Neutrophil (primary cell): Measurements from ENCODE around the gene RPL7A.

Source experiments
- H3K27ac ChIP-seq: fragments of 200-600 bp; sonication (generic); 2 replicates; pipeline ENCODE4 v1.5.1; 2016; ENCODE audit warnings: mild to moderate bottlenecking, moderate library complexity
- H3K27me3 ChIP-seq: fragments of 200-600 bp; sonication (generic); 2 replicates; pipeline ENCODE4 v1.6.0; 2016; ENCODE audit warnings: mild to moderate bottlenecking
- H3K36me3 ChIP-seq: fragments of 200-600 bp; sonication (generic); 2 replicates; pipeline ENCODE4 v1.5.1; 2017
- H3K4me1 ChIP-seq, 2 experiments: fragments of 200-600 bp in 1 of 2; sonication (generic) in 1 of 2; 1 replicate in 1 of 2; 2 replicates in 1 of 2; pipeline versions ENCODE4 v1.5.1 to v1.6.1; 2013 to 2016; ENCODE audit warnings: low read depth in 1 of 2, low read length in 1 of 2, mild to moderate bottlenecking in 1 of 2, moderate library complexity in 1 of 2; ENCODE audit not compliant: control insufficient read depth in 1 of 2, insufficient read depth in 1 of 2
- H3K4me3 ChIP-seq, 2 experiments: fragments of 200-600 bp in 1 of 2; sonication (generic) in 1 of 2; 1 replicate in 1 of 2; 2 replicates in 1 of 2; pipeline ENCODE4 v1.5.1; 2013 to 2016; ENCODE audit warnings: low read depth in 1 of 2, low read length in 1 of 2, mild to moderate bottlenecking in 1 of 2, moderate library complexity in 1 of 2
- H3K9me3 ChIP-seq: fragments of 200-600 bp; sonication (generic); 2 replicates; pipeline ENCODE4 v1.5.1; 2016
- TF ChIP-seq, protein P1 (sequence below): fragments of 200-600 bp; sonication (generic); IDR thresholded peaks from 2 replicates; pipeline ENCODE4 v1.5.1; 2016; ENCODE audit warnings: antibody characterized with exemption

The RPL7A gene

DNA sequence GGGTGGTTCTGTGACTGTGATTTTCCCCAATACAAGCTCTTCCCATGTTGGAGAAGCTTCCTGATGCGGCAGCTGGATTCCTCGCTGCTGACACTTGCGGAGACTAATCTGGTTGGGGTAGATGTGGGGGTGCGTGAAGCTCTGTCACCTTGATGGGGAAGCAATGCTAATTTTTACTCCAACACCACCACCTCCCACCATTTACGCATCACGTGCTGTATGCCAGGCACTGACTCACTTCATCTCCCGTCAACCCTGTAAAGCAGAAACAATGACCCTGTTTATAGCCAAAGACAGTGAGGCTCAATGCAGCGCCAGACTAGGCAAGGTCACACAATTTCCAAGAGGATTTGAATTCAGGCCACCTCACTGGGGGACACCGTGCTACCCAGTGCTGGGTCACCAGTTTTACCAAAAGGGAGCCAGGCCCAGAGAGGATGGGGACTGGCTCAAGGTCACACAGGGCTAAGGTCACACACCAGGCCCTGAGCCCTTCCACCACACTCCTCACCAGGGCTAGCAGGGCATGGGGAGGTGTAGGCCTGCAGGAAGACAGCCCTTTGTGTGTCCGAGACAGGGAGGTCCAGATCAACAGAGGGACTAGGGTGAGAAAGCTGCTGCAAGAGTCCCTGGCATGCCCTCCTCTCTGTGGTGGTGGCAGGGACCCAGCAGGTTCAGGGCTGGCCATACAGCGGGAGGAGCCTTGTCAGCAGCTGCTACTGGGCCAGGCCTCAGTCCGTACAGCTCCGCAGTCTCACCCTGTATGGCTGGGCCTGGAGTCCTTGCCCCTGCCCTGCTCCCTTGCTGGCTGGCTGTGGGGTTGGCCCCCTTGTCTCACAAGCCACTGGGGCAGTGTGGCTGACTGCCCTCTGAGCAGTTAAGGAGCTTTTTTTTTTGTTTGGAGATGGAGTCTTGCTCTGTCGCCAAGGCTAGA, 31.4 kb downstream of the RPL7A start:
- H3K4me1 ChIP-seq, result peaks cover 25 to 31% of the 10 kb centered on the region in 2 experiments
- H3K27me3 ChIP-seq, result no peaks in the 10 kb centered on the region
- H3K4me3 ChIP-seq, result no peak overlapping the region
- TF ChIP-seq, protein P1, sequence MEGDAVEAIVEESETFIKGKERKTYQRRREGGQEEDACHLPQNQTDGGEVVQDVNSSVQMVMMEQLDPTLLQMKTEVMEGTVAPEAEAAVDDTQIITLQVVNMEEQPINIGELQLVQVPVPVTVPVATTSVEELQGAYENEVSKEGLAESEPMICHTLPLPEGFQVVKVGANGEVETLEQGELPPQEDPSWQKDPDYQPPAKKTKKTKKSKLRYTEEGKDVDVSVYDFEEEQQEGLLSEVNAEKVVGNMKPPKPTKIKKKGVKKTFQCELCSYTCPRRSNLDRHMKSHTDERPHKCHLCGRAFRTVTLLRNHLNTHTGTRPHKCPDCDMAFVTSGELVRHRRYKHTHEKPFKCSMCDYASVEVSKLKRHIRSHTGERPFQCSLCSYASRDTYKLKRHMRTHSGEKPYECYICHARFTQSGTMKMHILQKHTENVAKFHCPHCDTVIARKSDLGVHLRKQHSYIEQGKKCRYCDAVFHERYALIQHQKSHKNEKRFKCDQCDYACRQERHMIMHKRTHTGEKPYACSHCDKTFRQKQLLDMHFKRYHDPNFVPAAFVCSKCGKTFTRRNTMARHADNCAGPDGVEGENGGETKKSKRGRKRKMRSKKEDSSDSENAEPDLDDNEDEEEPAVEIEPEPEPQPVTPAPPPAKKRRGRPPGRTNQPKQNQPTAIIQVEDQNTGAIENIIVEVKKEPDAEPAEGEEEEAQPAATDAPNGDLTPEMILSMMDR, result no peak
- H3K27ac ChIP-seq, result no peak overlapping the region
- no peaks in the 10 kb centered on the region for H3K36me3 ChIP-seq
- H3K9me3 ChIP-seq, result no peaks in the 10 kb centered on the region

- H3K27me3 ChIP-seq, result no peaks in the 10 kb centered on the region
- TF ChIP-seq, protein P1, result no peak
- peaks cover 15 to 20% of the 10 kb centered on the region in 2 experiments for H3K4me1 ChIP-seq
- H3K27ac ChIP-seq, result no peak overlapping the region
- no peaks in the 10 kb centered on the region for H3K9me3 ChIP-seq
- H3K36me3 ChIP-seq, result no peaks in the 10 kb centered on the region
- H3K4me3 ChIP-seq, result no peak overlapping the region
Measured at GRCh38 chr9:133380734-133381133, 32.7 kb downstream of the RPL7A start.

GRCh38 chr9:133382507-133383141, 34.6 kb downstream of the RPL7A start:
- Histone ChIP-seq H3K4me1 (peaks cover 10 to 12% of the 10 kb centered on the region in 2 experiments), H3K27me3 (no peaks in the 10 kb centered on the region), H3K36me3 (no peaks in the 10 kb centered on the region), H3K9me3 (no peaks in the 10 kb centered on the region), H3K4me3 (no peak overlapping the region), H3K27ac (no peak overlapping the region)
- TF ChIP-seq, protein P1, result no peak

DNA sequence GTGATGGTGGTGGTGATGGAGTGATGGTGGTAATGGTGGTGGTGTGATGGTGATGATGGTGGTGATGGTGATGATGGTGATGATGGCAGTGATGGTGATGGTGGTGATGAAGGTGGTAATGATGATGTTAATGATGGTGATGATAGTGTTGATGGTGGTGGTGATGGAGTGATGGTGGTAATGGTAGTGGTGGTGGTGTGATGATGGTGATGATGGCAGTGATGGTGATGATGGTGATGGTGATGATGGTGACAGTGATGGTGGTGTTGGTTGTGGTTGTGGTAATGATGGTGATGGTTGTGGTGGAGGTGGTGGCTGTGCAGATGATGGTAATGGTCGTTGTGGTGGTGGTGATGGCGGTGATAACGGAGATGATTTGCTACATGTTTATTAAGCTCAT, 35.4 kb downstream of the RPL7A start:
- Histone ChIP-seq H3K36me3 (no peaks in the 10 kb centered on the region), H3K27me3 (no peaks in the 10 kb centered on the region), H3K9me3 (no peaks in the 10 kb centered on the region), H3K4me3 (no peak overlapping the region), H3K4me1 (peaks cover 7% of the 10 kb centered on the region in 2 experiments), H3K27ac (no peak overlapping the region)
- TF ChIP-seq, protein P1, result no peak

GRCh38 chr9:133384736-133385321, 36.8 kb downstream of the RPL7A start:
- no peaks in the 10 kb centered on the region for H3K9me3 ChIP-seq
- no peaks in the 10 kb centered on the region for H3K4me1 ChIP-seq
- no peaks in the 10 kb centered on the region for H3K36me3 ChIP-seq
- H3K4me3 ChIP-seq, result no peak overlapping the region
- no peaks in the 10 kb centered on the region for H3K27me3 ChIP-seq
- TF ChIP-seq, protein P1, result no peak
- no peak overlapping the region for H3K27ac ChIP-seq
